HEK293 (cell line): ENCODE results near the gene RBM20.

ENCODE experiments used
- BCL11A ChIP-seq: fragments of 450-650 bp; formaldehyde crosslinking; IDR thresholded peaks from 2 replicates; pipeline ENCODE4 v1.5.1; 2016; ENCODE audit warnings: low read depth, missing biosample characterization, missing genetic modification characterization
- CTCF ChIP-seq: fragments of 450-650 bp; formaldehyde crosslinking; IDR thresholded peaks from 2 replicates; pipeline ENCODE4 v1.5.1; 2016; ENCODE audit warnings: missing biosample characterization, missing genetic modification characterization
- RBAK ChIP-seq: fragments of 450-650 bp; formaldehyde crosslinking; IDR thresholded peaks from 2 replicates; pipeline ENCODE4 v1.5.1; 2016; ENCODE audit warnings: missing biosample characterization, missing genetic modification characterization
- REST ChIP-seq: fragments of 450-650 bp; formaldehyde crosslinking; IDR thresholded peaks from 2 replicates; pipeline ENCODE4 v1.5.1; 2016; ENCODE audit warnings: missing biosample characterization, missing genetic modification characterization
- ZBTB17 ChIP-seq: fragments of 450-650 bp; formaldehyde crosslinking; IDR thresholded peaks from 2 replicates; pipeline ENCODE4 v1.5.1; 2016; ENCODE audit warnings: missing biosample characterization, missing genetic modification characterization
- ZNF10 ChIP-seq: fragments of 450-650 bp; formaldehyde crosslinking; IDR thresholded peaks from 2 replicates; pipeline ENCODE4 v1.5.1; 2017; ENCODE audit warnings: missing biosample characterization, missing genetic modification characterization
- ZNF274 ChIP-seq, 2 experiments: fragments of 200-500 bp in 1 of 2; fragments of 450-650 bp in 1 of 2; sonication (Bioruptor generic) in 1 of 2; formaldehyde crosslinking in 1 of 2; IDR thresholded peaks; 2 replicates each; pipeline versions ENCODE4 v1.5.1 to v1.6.1; 2014 to 2016; ENCODE audit warnings: borderline replicate concordance in 1 of 2, inconsistent platforms in 1 of 2, low read length in 1 of 2, missing biosample characterization in 1 of 2, missing genetic modification characterization in 1 of 2
- ZNF398 ChIP-seq: fragments of 450-650 bp; formaldehyde crosslinking; IDR thresholded peaks from 2 replicates; pipeline ENCODE4 v1.5.1; 2017; ENCODE audit warnings: missing biosample characterization, missing genetic modification characterization
- ZNF521 ChIP-seq: fragments of 450-650 bp; formaldehyde crosslinking; IDR thresholded peaks from 2 replicates; pipeline ENCODE4 v1.5.1; 2017; ENCODE audit warnings: missing biosample characterization, mild to moderate bottlenecking, missing genetic modification characterization
- ZNF596 ChIP-seq: fragments of 450-650 bp; IDR thresholded peaks from 2 replicates; pipeline ENCODE4 v1.5.0; 2018; ENCODE audit warnings: missing biosample characterization, mild to moderate bottlenecking, missing genetic modification characterization, moderate library complexity
- ZNF626 ChIP-seq: fragments of 450-650 bp; sonication (Bioruptor Pico); formaldehyde crosslinking; IDR thresholded peaks from 2 replicates; pipeline ENCODE4 v1.5.1; 2018; ENCODE audit warnings: missing biosample characterization, missing genetic modification characterization, inconsistent platforms
- ZNF670 ChIP-seq: fragments of 450-650 bp; formaldehyde crosslinking; IDR thresholded peaks from 2 replicates; pipeline ENCODE4 v1.5.1; 2016; ENCODE audit warnings: missing biosample characterization, missing genetic modification characterization, low read depth
- ZNF747 ChIP-seq: fragments of 450-650 bp; formaldehyde crosslinking; IDR thresholded peaks from 2 replicates; pipeline ENCODE4 v1.5.1; 2016; ENCODE audit warnings: missing biosample characterization, missing genetic modification characterization
- ZSCAN4 ChIP-seq: fragments of 450-650 bp; formaldehyde crosslinking; IDR thresholded peaks from 2 replicates; pipeline ENCODE4 v1.5.1; 2017; ENCODE audit warnings: missing biosample characterization, missing genetic modification characterization

- TF ChIP-seq CTCF (tag by site-specific recombination) = no peak
- TF ChIP-seq ZSCAN4 = no peak
- TF ChIP-seq BCL11A (tag by site-specific recombination) = no peak
- TF ChIP-seq ZNF747 (tag by site-specific recombination) = no peak
- no peak for TF ChIP-seq ZNF274 (IDR thresholded peaks at IDR 0.05; ENCODE audit: low read length)
- no peak for TF ChIP-seq ZNF274 (tag by site-specific recombination; IDR thresholded peaks at IDR 0.05; ENCODE audit: borderline replicate concordance)
- TF ChIP-seq ZNF626 (tag by site-specific recombination) = no peak
- TF ChIP-seq RBAK (tag by site-specific recombination) = no peak
- TF ChIP-seq ZNF670 = no peak
- no peak for TF ChIP-seq REST (tag by site-specific recombination)
- TF ChIP-seq ZNF596 (tag by site-specific recombination) = no peak
- no peak for TF ChIP-seq ZNF10 (tag by site-specific recombination)
- TF ChIP-seq ZBTB17 (tag by site-specific recombination) = no peak
- no peak for TF ChIP-seq ZNF398 (tag by site-specific recombination)
- TF ChIP-seq ZNF521 = no peak
Observed at GRCh38 chr10:110820321-110820814, 176.2 kb downstream of the RBM20 start.
